H4 (cell line): ENCODE results near the gene KCNJ10. TPM values are rescaled to one million over a fixed set of nuclear protein-coding genes. Genes with fewer than 3 reads are reported as not detected.

Source experiments
- DNase-seq: peaks from one replicate; pipeline ENCODE4 v3.0.0-alpha.2; 2015; ENCODE audit warnings: low spot score
- total RNA-seq: library from RNA; depleted of rRNA; stranded (reverse); fragments of >200 nt; shearing (Covaris generic); gene quantifications from 2 replicates; pipeline ENCODE4 v1.2.3, GENCODE V29; 2014

KCNJ10 gene
- total RNA-seq, 1 experiment from 2014 or later: not detected

GRCh38 chr1:160024195-160024905 lies 45.6 kb downstream of the KCNJ10 start:
- DNase-seq: no peak

- DNase-seq: no peak
Observed at GRCh38 chr1:160022330-160023310, 47.3 kb downstream of the KCNJ10 start.

GRCh38 chr1:160021376-160022074 lies 48.4 kb downstream of the KCNJ10 start:
- no peak for DNase-seq

- no peak for DNase-seq
Observed at GRCh38 chr1:160020196-160020595, 49.8 kb downstream of the KCNJ10 start.

GRCh38 chr1:160018900-160019299 lies 51.1 kb downstream of the KCNJ10 start:
- DNase-seq: peak; percentile 29

GRCh38 chr1:160018347-160018746 lies 51.6 kb downstream of the KCNJ10 start:
- DNase-seq: no peak

GRCh38 chr1:160017592-160017991 lies 52.4 kb downstream of the KCNJ10 start:
- no peak for DNase-seq

GRCh38 chr1:160011781-160012180 lies 58.2 kb downstream of the KCNJ10 start:
- DNase-seq: no peak

GRCh38 chr1:160009801-160010200 lies 60.2 kb downstream of the KCNJ10 start:
- no peak for DNase-seq

GRCh38 chr1:160009081-160009480 lies 60.9 kb downstream of the KCNJ10 start:
- no peak for DNase-seq

- DNase-seq: no peak
Observed at GRCh38 chr1:160007577-160008200, 62.3 kb downstream of the KCNJ10 start.

- peak; percentile 66 for DNase-seq
Observed at GRCh38 chr1:160006312-160006940, 63.5 kb downstream of the KCNJ10 start.

- DNase-seq: no peak
Observed at GRCh38 chr1:160005070-160005469, 64.9 kb downstream of the KCNJ10 start.

GRCh38 chr1:160004425-160004824 lies 65.5 kb downstream of the KCNJ10 start:
- DNase-seq: no peak

GRCh38 chr1:160004001-160004400 lies 66.0 kb downstream of the KCNJ10 start:
- no peak for DNase-seq

- no peak for DNase-seq
Observed at GRCh38 chr1:160001440-160001839, 68.5 kb downstream of the KCNJ10 start.

- no peak for DNase-seq
Observed at GRCh38 chr1:159999204-159999603, 70.8 kb downstream of the KCNJ10 start.

- DNase-seq: peak; percentile 25
Observed at GRCh38 chr1:159996653-159997052, 73.3 kb downstream of the KCNJ10 start.

GRCh38 chr1:159994896-159995295 lies 75.1 kb downstream of the KCNJ10 start:
- no peak for DNase-seq

- DNase-seq: no peak
Observed at GRCh38 chr1:159993911-159994310, 76.0 kb downstream of the KCNJ10 start.

- no peak for DNase-seq
Observed at GRCh38 chr1:159992161-159992560, 77.8 kb downstream of the KCNJ10 start.
